ENCODE results near the gene ADARB1.

ADARB1 gene

DNA sequence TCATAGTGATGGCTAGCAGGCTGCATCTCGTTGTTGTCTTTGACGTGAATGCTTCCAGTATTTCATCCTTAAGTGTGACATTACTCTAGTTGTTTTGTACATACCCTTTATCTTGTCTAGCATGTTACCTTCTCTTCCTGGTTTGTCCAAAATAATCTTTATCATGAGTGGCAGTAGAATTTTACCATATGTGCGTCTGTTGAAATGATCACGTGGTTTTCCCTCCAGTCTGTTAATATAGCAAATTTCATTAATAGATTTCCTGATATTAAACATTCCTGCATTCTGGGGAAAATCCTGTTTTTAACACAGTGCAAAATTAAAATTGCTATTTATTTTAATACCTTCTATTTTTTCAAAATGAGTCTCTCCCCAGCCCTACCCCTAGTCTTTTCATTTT lies 15.6 kb downstream of the ADARB1 start:
- no peak overlapping the region for H3K4me3 ChIP-seq (ENCODE audit: low read depth, low read length)
- TF ChIP-seq, protein P1, sequence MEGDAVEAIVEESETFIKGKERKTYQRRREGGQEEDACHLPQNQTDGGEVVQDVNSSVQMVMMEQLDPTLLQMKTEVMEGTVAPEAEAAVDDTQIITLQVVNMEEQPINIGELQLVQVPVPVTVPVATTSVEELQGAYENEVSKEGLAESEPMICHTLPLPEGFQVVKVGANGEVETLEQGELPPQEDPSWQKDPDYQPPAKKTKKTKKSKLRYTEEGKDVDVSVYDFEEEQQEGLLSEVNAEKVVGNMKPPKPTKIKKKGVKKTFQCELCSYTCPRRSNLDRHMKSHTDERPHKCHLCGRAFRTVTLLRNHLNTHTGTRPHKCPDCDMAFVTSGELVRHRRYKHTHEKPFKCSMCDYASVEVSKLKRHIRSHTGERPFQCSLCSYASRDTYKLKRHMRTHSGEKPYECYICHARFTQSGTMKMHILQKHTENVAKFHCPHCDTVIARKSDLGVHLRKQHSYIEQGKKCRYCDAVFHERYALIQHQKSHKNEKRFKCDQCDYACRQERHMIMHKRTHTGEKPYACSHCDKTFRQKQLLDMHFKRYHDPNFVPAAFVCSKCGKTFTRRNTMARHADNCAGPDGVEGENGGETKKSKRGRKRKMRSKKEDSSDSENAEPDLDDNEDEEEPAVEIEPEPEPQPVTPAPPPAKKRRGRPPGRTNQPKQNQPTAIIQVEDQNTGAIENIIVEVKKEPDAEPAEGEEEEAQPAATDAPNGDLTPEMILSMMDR (IDR thresholded peaks at IDR 0.05; ENCODE audit: borderline replicate concordance, insufficient read depth, low read depth, low read length) = no peak

DNA sequence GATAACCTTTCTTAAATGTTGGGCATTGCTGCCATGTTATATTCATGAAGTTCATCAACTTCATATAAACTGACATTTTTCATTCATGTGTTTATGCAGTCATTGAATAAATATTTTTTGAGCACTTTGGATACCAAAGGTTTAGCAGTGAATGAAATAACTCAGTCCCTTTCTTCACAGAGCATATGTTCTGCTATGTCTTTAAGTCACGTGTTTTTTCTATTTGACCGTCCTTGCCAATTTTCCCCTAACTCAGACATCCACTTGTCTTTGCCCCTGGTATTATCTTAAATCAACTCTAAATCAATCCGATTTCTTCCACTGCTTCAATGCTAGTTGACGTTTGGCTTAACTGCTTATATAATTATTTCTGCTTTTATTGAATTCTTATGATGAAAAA lies 16.6 kb downstream of the ADARB1 start:
- TF ChIP-seq, protein P1 (IDR thresholded peaks at IDR 0.05; ENCODE audit: borderline replicate concordance, insufficient read depth, low read depth, low read length) = no peak
- H3K4me3 ChIP-seq (ENCODE audit: low read depth, low read length) = no peak overlapping the region

DNA sequence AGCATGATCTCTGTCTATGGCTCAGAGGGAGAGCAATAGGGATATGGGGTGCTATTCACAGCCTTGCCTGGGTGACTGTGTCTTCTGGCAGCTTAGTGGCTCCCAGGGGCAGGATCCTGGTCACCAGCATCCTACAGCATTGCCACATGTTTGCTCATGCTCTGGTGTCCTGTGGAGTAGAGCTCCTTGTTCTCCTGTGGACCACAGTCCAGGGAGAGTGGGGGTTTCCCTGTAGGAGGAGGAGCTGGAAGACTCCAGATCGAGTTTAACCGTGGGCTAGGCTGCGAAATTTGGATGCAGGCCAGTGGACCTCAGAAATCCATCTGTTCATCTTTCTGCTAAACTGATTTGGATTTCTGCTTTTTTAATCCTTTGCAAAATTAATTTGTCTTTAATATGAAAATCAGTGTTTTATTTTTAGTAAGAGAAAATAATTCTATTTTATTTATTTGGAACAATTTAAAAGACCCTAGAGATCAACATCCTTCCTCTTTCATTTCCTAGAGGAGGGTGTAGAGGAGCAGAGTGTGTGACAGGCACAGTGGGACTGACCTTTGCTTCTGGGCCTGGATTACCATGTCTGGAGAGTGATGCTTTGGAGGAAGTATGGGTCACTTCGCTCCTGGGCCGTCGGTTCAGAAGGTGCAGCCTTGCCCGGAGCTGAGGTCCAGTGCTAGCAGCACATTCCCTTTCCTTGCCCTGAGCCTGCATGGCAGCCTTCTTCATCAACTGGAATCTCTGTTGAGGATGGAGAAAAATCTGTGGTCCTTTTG lies 17.4 kb downstream of the ADARB1 start:
- TF ChIP-seq, protein P1 (IDR thresholded peaks at IDR 0.05; ENCODE audit: borderline replicate concordance, insufficient read depth, low read depth, low read length) = no peak

DNA sequence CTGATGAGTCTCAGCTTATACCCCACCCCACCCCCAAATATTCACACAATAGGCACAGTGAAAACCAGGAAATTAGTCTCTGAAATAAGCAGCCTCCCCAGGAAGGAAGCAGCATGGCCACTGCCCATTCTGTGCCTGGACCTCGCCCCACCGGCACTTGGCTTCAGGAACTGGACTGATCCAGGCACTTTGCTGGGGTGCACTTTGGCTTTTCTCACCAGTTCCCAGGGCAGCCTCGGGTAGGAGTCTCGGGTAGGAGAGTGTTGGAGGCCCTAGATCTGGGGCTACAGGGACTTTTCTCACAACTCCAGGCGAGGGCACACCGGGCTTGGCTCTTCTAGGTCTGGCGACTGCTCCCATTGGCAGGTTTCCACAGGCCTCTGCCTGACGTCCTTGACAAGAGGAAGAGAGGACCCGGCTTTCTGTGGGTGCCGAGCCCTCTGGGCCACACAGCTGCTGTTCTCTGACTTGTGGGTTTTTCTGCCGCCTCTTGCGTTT lies 18.7 kb downstream of the ADARB1 start:
- TF ChIP-seq, protein P1 (IDR thresholded peaks at IDR 0.05; ENCODE audit: borderline replicate concordance, insufficient read depth, low read depth, low read length) = no peak
- no peak overlapping the region for H3K4me3 ChIP-seq (ENCODE audit: low read depth, low read length)

More for the DNA sequence above, 17.4 kb downstream of the ADARB1 start:
- no peak overlapping the region for H3K4me3 ChIP-seq (ENCODE audit: low read depth, low read length)

DNA sequence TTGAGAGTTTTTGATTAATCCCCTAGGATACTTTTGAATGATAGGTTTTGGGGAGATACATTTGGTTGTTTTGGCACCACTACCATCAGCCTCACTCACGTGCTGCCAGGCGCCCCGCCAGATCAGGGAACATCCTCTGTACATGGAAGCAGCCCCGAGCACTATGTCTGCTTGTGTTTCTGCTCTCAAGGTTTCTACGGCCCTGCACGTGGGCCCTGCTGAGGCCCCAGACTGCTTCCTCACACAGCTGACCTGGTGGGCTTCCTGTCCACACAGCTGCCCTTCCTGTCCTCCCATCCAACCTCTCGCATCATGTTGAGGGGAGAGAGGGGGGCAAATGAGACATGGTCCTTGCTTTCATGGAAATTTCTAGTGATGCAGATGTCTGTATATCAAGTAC lies 20.0 kb downstream of the ADARB1 start:
- TF ChIP-seq, protein P1 (IDR thresholded peaks at IDR 0.05; ENCODE audit: borderline replicate concordance, insufficient read depth, low read depth, low read length) = no peak
- no peak overlapping the region for H3K4me3 ChIP-seq (ENCODE audit: low read depth, low read length)

DNA sequence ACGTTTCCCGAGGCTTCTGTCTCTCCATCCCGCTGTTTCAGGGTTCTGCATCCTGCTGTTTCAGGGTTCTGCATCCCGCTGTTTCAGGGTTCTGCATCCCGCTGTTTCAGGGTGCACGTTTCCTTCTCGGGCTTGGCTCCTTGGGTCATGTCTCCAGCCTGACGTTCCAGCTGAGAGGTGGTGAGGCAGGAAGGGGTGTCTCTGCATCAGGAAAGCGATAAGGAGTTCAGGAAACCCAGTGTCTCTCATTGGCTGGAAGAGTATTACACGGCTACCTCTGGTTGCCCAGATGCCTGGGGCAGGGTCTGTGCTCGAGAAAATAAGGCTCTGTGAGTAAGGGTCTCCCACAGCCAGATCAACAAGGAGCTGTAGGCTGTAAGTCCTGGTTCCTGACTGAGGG lies 21.1 kb downstream of the ADARB1 start:
- TF ChIP-seq, protein P1 (IDR thresholded peaks at IDR 0.05; ENCODE audit: borderline replicate concordance, insufficient read depth, low read depth, low read length) = no peak
- no peak overlapping the region for H3K4me3 ChIP-seq (ENCODE audit: low read depth, low read length)

DNA sequence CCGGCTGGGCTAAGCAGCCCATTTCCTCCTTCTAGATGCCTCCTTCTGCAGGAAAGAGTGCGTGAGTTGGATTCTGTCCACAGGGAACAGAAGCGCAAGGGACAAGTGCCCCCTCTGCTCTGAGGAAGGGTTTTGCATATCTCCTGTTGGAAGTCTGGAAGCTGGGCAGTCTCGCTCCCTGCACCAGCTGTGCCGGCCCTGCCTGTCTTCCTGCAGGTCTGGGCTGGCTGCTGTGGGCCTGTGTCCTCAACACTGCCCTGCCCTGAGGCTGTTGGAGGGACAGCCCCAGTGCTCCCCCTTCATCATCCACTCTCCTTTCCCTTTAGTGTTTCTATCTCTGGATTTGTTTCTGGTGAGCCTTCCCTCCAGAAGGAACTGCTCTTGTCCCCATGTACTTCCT lies 21.8 kb downstream of the ADARB1 start:
- TF ChIP-seq, protein P1 (IDR thresholded peaks at IDR 0.05; ENCODE audit: borderline replicate concordance, insufficient read depth, low read depth, low read length) = no peak

More for the DNA sequence above, 21.8 kb downstream of the ADARB1 start:
- H3K4me3 ChIP-seq (ENCODE audit: low read depth, low read length) = no peak overlapping the region

Measured in GM12875 (cell line).